ENCODE data around the gene MAP3K10.

The MAP3K10 gene

GRCh38 chr19:40231544-40232424, 40.6 kb downstream of the MAP3K10 start:
- Histone ChIP-seq H3K36me3 (ENCODE audit: control insufficient read depth, insufficient read depth, low read length) (peaks cover 17% of the 10 kb centered on the region), H3K4me3 (ENCODE audit: low read depth, low read length) (no peak overlapping the region), H3K4me1 (ENCODE audit: control insufficient read depth, insufficient read depth, low read length) (peaks cover 9% of the 10 kb centered on the region), H3K9ac (ENCODE audit: low read depth, low read length) (no peak overlapping the region), H3K27me3 (ENCODE audit: control insufficient read depth, insufficient read depth, low read length) (peaks cover 9% of the 10 kb centered on the region), H3K9me3 (ENCODE audit: control insufficient read depth, insufficient read depth, low read length) (no peaks in the 10 kb centered on the region)

- H3K4me3 ChIP-seq (ENCODE audit: low read depth, low read length): no peak overlapping the region
- H3K9ac ChIP-seq (ENCODE audit: low read depth, low read length): no peak overlapping the region
- H3K9me3 ChIP-seq (ENCODE audit: control insufficient read depth, insufficient read depth, low read length): no peaks in the 10 kb centered on the region
- peaks cover 6% of the 10 kb centered on the region for H3K27me3 ChIP-seq (ENCODE audit: control insufficient read depth, insufficient read depth, low read length)
- peaks cover 9% of the 10 kb centered on the region for H3K4me1 ChIP-seq (ENCODE audit: control insufficient read depth, insufficient read depth, low read length)
- H3K36me3 ChIP-seq (ENCODE audit: control insufficient read depth, insufficient read depth, low read length): peaks cover 21% of the 10 kb centered on the region
Measured at GRCh38 chr19:40232479-40232878, 41.3 kb downstream of the MAP3K10 start.

- H3K4me3 ChIP-seq (ENCODE audit: low read depth, low read length): no peak overlapping the region
- peaks cover 4% of the 10 kb centered on the region for H3K27me3 ChIP-seq (ENCODE audit: control insufficient read depth, insufficient read depth, low read length)
- H3K4me1 ChIP-seq (ENCODE audit: control insufficient read depth, insufficient read depth, low read length): peaks cover 9% of the 10 kb centered on the region
- peaks cover 27% of the 10 kb centered on the region for H3K36me3 ChIP-seq (ENCODE audit: control insufficient read depth, insufficient read depth, low read length)
- H3K9me3 ChIP-seq (ENCODE audit: control insufficient read depth, insufficient read depth, low read length): no peaks in the 10 kb centered on the region
- H3K9ac ChIP-seq (ENCODE audit: low read depth, low read length): no peak overlapping the region
Measured at GRCh38 chr19:40232949-40233810, 42.0 kb downstream of the MAP3K10 start.

GRCh38 chr19:40233811-40234389, 42.7 kb downstream of the MAP3K10 start:
- Histone ChIP-seq H3K9ac (ENCODE audit: low read depth, low read length) (no peak overlapping the region), H3K4me1 (ENCODE audit: control insufficient read depth, insufficient read depth, low read length) (peaks cover 9% of the 10 kb centered on the region), H3K4me3 (ENCODE audit: low read depth, low read length) (no peak overlapping the region), H3K9me3 (ENCODE audit: control insufficient read depth, insufficient read depth, low read length) (no peaks in the 10 kb centered on the region), H3K36me3 (ENCODE audit: control insufficient read depth, insufficient read depth, low read length) (peaks cover 33% of the 10 kb centered on the region), H3K27me3 (ENCODE audit: control insufficient read depth, insufficient read depth, low read length) (peaks cover 4% of the 10 kb centered on the region)

GRCh38 chr19:40234429-40235237, 43.4 kb downstream of the MAP3K10 start:
- Histone ChIP-seq H3K9ac (ENCODE audit: low read depth, low read length) (no peak overlapping the region), H3K4me3 (ENCODE audit: low read depth, low read length) (no peak overlapping the region), H3K9me3 (ENCODE audit: control insufficient read depth, insufficient read depth, low read length) (no peaks in the 10 kb centered on the region), H3K27me3 (ENCODE audit: control insufficient read depth, insufficient read depth, low read length) (peaks cover under 1% of the 10 kb centered on the region), H3K4me1 (ENCODE audit: control insufficient read depth, insufficient read depth, low read length) (peaks cover 9% of the 10 kb centered on the region), H3K36me3 (ENCODE audit: control insufficient read depth, insufficient read depth, low read length) (peaks cover 39% of the 10 kb centered on the region)

GRCh38 chr19:40235238-40236025, 44.2 kb downstream of the MAP3K10 start:
- no peaks in the 10 kb centered on the region for H3K9me3 ChIP-seq (ENCODE audit: control insufficient read depth, insufficient read depth, low read length)
- H3K27me3 ChIP-seq (ENCODE audit: control insufficient read depth, insufficient read depth, low read length): no peaks in the 10 kb centered on the region
- no peak overlapping the region for H3K4me3 ChIP-seq (ENCODE audit: low read depth, low read length)
- H3K9ac ChIP-seq (ENCODE audit: low read depth, low read length): no peak overlapping the region
- peaks cover 9% of the 10 kb centered on the region for H3K4me1 ChIP-seq (ENCODE audit: control insufficient read depth, insufficient read depth, low read length)
- peaks cover 45% of the 10 kb centered on the region for H3K36me3 ChIP-seq (ENCODE audit: control insufficient read depth, insufficient read depth, low read length)

GRCh38 chr19:40236026-40236355, 44.8 kb downstream of the MAP3K10 start:
- Histone ChIP-seq H3K27me3 (ENCODE audit: control insufficient read depth, insufficient read depth, low read length) (no peaks in the 10 kb centered on the region), H3K4me1 (ENCODE audit: control insufficient read depth, insufficient read depth, low read length) (peaks cover 9% of the 10 kb centered on the region), H3K36me3 (ENCODE audit: control insufficient read depth, insufficient read depth, low read length) (peaks cover 47% of the 10 kb centered on the region), H3K9me3 (ENCODE audit: control insufficient read depth, insufficient read depth, low read length) (no peaks in the 10 kb centered on the region), H3K4me3 (ENCODE audit: low read depth, low read length) (no peak overlapping the region), H3K9ac (ENCODE audit: low read depth, low read length) (no peak overlapping the region)

- no peaks in the 10 kb centered on the region for H3K27me3 ChIP-seq (ENCODE audit: control insufficient read depth, insufficient read depth, low read length)
- no peak overlapping the region for H3K4me3 ChIP-seq (ENCODE audit: low read depth, low read length)
- H3K36me3 ChIP-seq (ENCODE audit: control insufficient read depth, insufficient read depth, low read length): peaks cover 50% of the 10 kb centered on the region
- H3K9me3 ChIP-seq (ENCODE audit: control insufficient read depth, insufficient read depth, low read length): no peaks in the 10 kb centered on the region
- H3K4me1 ChIP-seq (ENCODE audit: control insufficient read depth, insufficient read depth, low read length): peaks cover 6% of the 10 kb centered on the region
- H3K9ac ChIP-seq (ENCODE audit: low read depth, low read length): no peak overlapping the region
Measured at GRCh38 chr19:40236366-40236765, 45.1 kb downstream of the MAP3K10 start.

- Histone ChIP-seq H3K9ac (ENCODE audit: low read depth, low read length) (no peak overlapping the region), H3K9me3 (ENCODE audit: control insufficient read depth, insufficient read depth, low read length) (no peaks in the 10 kb centered on the region), H3K4me1 (ENCODE audit: control insufficient read depth, insufficient read depth, low read length) (no peaks in the 10 kb centered on the region), H3K27me3 (ENCODE audit: control insufficient read depth, insufficient read depth, low read length) (no peaks in the 10 kb centered on the region), H3K4me3 (ENCODE audit: low read depth, low read length) (no peak overlapping the region), H3K36me3 (ENCODE audit: control insufficient read depth, insufficient read depth, low read length) (peaks cover 59% of the 10 kb centered on the region)
Measured at GRCh38 chr19:40237791-40238190, 46.6 kb downstream of the MAP3K10 start.

- H3K4me1 ChIP-seq (ENCODE audit: control insufficient read depth, insufficient read depth, low read length): no peaks in the 10 kb centered on the region
- H3K9me3 ChIP-seq (ENCODE audit: control insufficient read depth, insufficient read depth, low read length): no peaks in the 10 kb centered on the region
- H3K9ac ChIP-seq (ENCODE audit: low read depth, low read length): no peak overlapping the region
- no peak overlapping the region for H3K4me3 ChIP-seq (ENCODE audit: low read depth, low read length)
- H3K36me3 ChIP-seq (ENCODE audit: control insufficient read depth, insufficient read depth, low read length): peaks cover 55% of the 10 kb centered on the region
- H3K27me3 ChIP-seq (ENCODE audit: control insufficient read depth, insufficient read depth, low read length): no peaks in the 10 kb centered on the region
Measured at GRCh38 chr19:40238775-40239174, 47.5 kb downstream of the MAP3K10 start.

Data from iPS-15b (cell line).